Keratinocyte (primary cell): ENCODE results near the gene GNB3. TPM values are rescaled to one million over a fixed set of nuclear protein-coding genes. Genes with fewer than 3 reads are reported as not detected.

ENCODE experiments used
- polyA plus RNA-seq, 5 experiments: library from polyadenylated mRNA; depleted of rRNA in 3 of 5; stranded (reverse) in 3 of 5; stranded (forward) in 1 of 5; unstranded in 1 of 5; fragments of >200 nt; gene quantifications; 1 replicate in 1 of 5; 2 replicates in 3 of 5; 3 replicates in 1 of 5; pipeline versions ENCODE4 v1.2.1 to v1.2.3, GENCODE V29; 2011 to 2012; ENCODE audit warnings: missing spikeins in 2 of 5, low read depth in 1 of 5, low replicate concordance in 1 of 5

Gene GNB3
- polyA plus RNA-seq, 1 donor (not counting 4 experiments of a cell fraction or from before 2014, with no cell fraction given): 0.80 TPM

Other genes starting within 250 kb of the GNB3 start
- 79.7 to 93.1 TPM (median 81.2 TPM) in 3 replicates for gene CHD4, start 233.5 kb upstream of the GNB3 start, polyA plus RNA-seq
- 6.7 to 11.7 TPM (median 8.3 TPM) in 3 replicates for gene LPAR5, start 205.0 kb upstream of the GNB3 start, polyA plus RNA-seq
- 0.07 to 0.21 TPM (median 0.09 TPM) in 3 replicates for gene ACRBP, start 193.5 kb upstream of the GNB3 start, polyA plus RNA-seq
- 25.5 to 31.6 TPM (median 30.4 TPM) in 3 replicates for gene ING4, start 177.8 kb upstream of the GNB3 start, polyA plus RNA-seq
- 29.0 to 44.0 TPM (median 29.8 TPM) in 3 replicates for gene ZNF384, start 151.6 kb upstream of the GNB3 start, polyA plus RNA-seq
- not detected in 3 replicates for gene PIANP, start 140.1 kb upstream of the GNB3 start, polyA plus RNA-seq
- gene COPS7A, start 116.9 kb upstream of the GNB3 start, polyA plus RNA-seq: 85.4 to 116 TPM (median 85.5 TPM) in 3 replicates
- gene MLF2, start 87.8 kb upstream of the GNB3 start, polyA plus RNA-seq: 317 to 364 TPM (median 335 TPM) in 3 replicates
- 80.6 to 140 TPM (median 119 TPM) in 3 replicates for gene PTMS, start 74.6 kb upstream of the GNB3 start, polyA plus RNA-seq
- 0.09 to 0.14 TPM (median 0.09 TPM) in 3 replicates for gene LAG3, start 68.4 kb upstream of the GNB3 start, polyA plus RNA-seq
- gene CD4, start 51.4 kb upstream of the GNB3 start, polyA plus RNA-seq: 0.01 to 0.05 TPM in 2 of 3 replicates, not detected in the other
- 0.05 to 0.10 TPM (median 0.09 TPM) in 3 replicates for gene GPR162, start 19.1 kb upstream of the GNB3 start, polyA plus RNA-seq
- 3.9 to 5.7 TPM (median 4.2 TPM) in 3 replicates for gene P3H3, start 12.5 kb upstream of the GNB3 start, polyA plus RNA-seq
- gene CDCA3, start 10.4 kb downstream of the GNB3 start, polyA plus RNA-seq: 2.1 to 16.9 TPM (median 15.0 TPM) in 3 replicates
- gene USP5, start 11.2 kb downstream of the GNB3 start, polyA plus RNA-seq: 58.3 to 84.1 TPM (median 67.2 TPM) in 3 replicates
- 1,218 to 2,229 TPM (median 1,551 TPM) in 3 replicates for gene TPI1, start 26.6 kb downstream of the GNB3 start, polyA plus RNA-seq
- gene SPSB2, start 32.4 kb downstream of the GNB3 start, polyA plus RNA-seq: 4.9 to 8.7 TPM (median 5.1 TPM) in 3 replicates
- 6.2 to 7.1 TPM (median 6.3 TPM) in 3 replicates for gene LRRC23, start 63.9 kb downstream of the GNB3 start, polyA plus RNA-seq
- 0.87 to 1.7 TPM (median 1.1 TPM) in 3 replicates for gene ENO2, start 73.7 kb downstream of the GNB3 start, polyA plus RNA-seq
- gene ATN1, start 87.0 kb downstream of the GNB3 start, polyA plus RNA-seq: 4.8 to 7.8 TPM (median 6.2 TPM) in 3 replicates
- not detected in 3 replicates for gene RNU7-1, start 102.9 kb downstream of the GNB3 start, polyA plus RNA-seq
- gene C12orf57, start 103.1 kb downstream of the GNB3 start, polyA plus RNA-seq: 121 to 211 TPM (median 137 TPM) in 3 replicates
- gene PTPN6, start 110.4 kb downstream of the GNB3 start, polyA plus RNA-seq: 18.7 to 21.0 TPM (median 19.7 TPM) in 3 replicates
- 225 to 270 TPM (median 244 TPM) in 3 replicates for gene PHB2, start 129.7 kb downstream of the GNB3 start, polyA plus RNA-seq
- gene EMG1, start 130.0 kb downstream of the GNB3 start, polyA plus RNA-seq: 61.6 to 104 TPM (median 76.9 TPM) in 3 replicates
- 51.0 to 69.1 TPM (median 52.0 TPM) in 3 replicates for gene LPCAT3, start 177.6 kb downstream of the GNB3 start, polyA plus RNA-seq
- 1.9 to 6.0 TPM (median 2.6 TPM) in 3 replicates for gene C1S, start 219.8 kb downstream of the GNB3 start, polyA plus RNA-seq